Tongue (tissue), 3 donors: Measurements from ENCODE around the gene CREB3. TPM values are rescaled to one million over a fixed set of nuclear protein-coding genes. Genes with fewer than 3 reads are reported as not detected.

Experiments used
- DNase-seq: peaks from one replicate; pipeline ENCODE4 v3.0.0-alpha.2; 2015
- small RNA-seq: library from RNA; depleted of rRNA; stranded (forward); fragments of <200 nt; gene quantifications from one replicate; pipeline ENCODE3, GENCODE V24; 2014; ENCODE audit warnings: low replicate concordance
- total RNA-seq: library from RNA; depleted of rRNA; stranded (reverse); fragments of >200 nt; gene quantifications from one replicate; pipeline ENCODE4 v1.2.3, GENCODE V29; 2014

Gene CREB3
- total RNA-seq, 1 donor from 2014 or later = 20.3 TPM

DNA sequence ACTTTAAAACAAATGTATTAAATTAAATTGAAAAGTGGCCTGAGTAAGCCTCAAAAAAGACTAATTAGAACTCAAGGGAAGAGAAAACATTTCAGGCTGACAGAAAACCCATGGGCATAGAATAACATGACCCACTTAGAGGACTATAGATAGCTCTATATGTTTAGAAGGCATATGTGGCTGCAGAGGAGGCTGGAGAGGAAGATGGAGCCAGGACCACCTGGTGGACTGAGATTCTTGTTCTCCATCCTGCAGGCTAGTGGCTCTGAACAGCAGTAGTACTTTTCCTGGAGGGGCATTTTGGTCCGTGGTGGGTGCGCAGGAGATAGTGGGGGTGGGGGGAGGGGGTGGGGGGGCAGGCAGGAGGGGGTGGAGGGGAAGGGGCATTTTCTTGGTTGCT is 48.6 kb downstream of the CREB3 start:
- no peak for DNase-seq

DNA sequence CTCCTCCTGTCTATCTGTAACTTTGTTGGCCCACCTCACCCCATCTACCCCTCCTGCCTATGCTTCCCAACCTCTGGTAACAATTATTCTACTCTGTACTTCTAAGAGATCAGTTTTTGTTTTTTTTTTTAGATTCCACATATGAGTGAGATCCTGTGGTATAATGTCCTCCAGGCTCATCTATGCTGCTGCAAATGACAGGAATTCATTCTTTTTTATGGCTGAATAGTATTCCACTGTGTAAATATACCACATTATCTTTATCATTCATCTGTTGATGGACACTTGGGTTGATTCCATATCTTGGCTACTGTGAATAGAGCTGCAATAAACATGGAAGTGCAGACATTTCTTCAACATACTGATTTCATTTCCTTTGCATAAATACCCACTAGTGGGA is 51.0 kb downstream of the CREB3 start:
- DNase-seq = no peak

Small RNA genes within 50 kb of the gene (small RNA-seq; reads per million reads assigned to genes)
- 0.06 reads per million for gene MIR6853

Other genes starting within 250 kb of the CREB3 start
- 37.5 TPM for gene RUSC2, start 242.6 kb upstream of the CREB3 start, total RNA-seq
- gene TESK1, start 127.4 kb upstream of the CREB3 start, total RNA-seq = 15.8 TPM
- 1.7 TPM for gene CD72, start 114.3 kb upstream of the CREB3 start, total RNA-seq
- not detected for gene SIT1, start 81.7 kb upstream of the CREB3 start, total RNA-seq
- gene RMRP, start 74.6 kb upstream of the CREB3 start, total RNA-seq = 2,887 TPM
- gene CCDC107, start 74.4 kb upstream of the CREB3 start, total RNA-seq = 16.9 TPM
- 1.0 TPM for gene ARHGEF39, start 67.5 kb upstream of the CREB3 start, total RNA-seq
- 0.82 TPM for gene CA9, start 58.7 kb upstream of the CREB3 start, total RNA-seq
- gene TPM2, start 42.7 kb upstream of the CREB3 start, total RNA-seq = 3,889 TPM
- gene TLN1, start 471 bp upstream of the CREB3 start, total RNA-seq = 210 TPM
- 43.6 TPM for gene GBA2, start 16.6 kb downstream of the CREB3 start, total RNA-seq
- 16.7 TPM for gene RGP1, start 16.6 kb downstream of the CREB3 start, total RNA-seq
- gene MSMP, start 21.6 kb downstream of the CREB3 start, total RNA-seq = not detected
- gene NPR2, start 58.9 kb downstream of the CREB3 start, total RNA-seq = 24.5 TPM
- gene SPAG8, start 79.6 kb downstream of the CREB3 start, total RNA-seq = 3.7 TPM
- gene HINT2, start 82.4 kb downstream of the CREB3 start, total RNA-seq = 18.1 TPM
- not detected for gene FAM221B, start 96.1 kb downstream of the CREB3 start, total RNA-seq
- gene TMEM8B, start 96.6 kb downstream of the CREB3 start, total RNA-seq = 8.2 TPM
- not detected for gene OR13J1, start 137.7 kb downstream of the CREB3 start, total RNA-seq
- gene HRCT1, start 173.5 kb downstream of the CREB3 start, total RNA-seq = not detected
- 1.8 TPM for gene SPAAR, start 176.8 kb downstream of the CREB3 start, total RNA-seq
- not detected for gene OR2S2, start 225.5 kb downstream of the CREB3 start, total RNA-seq